ENCODE data around the gene SCGB1C2.

Gene SCGB1C2

DNA sequence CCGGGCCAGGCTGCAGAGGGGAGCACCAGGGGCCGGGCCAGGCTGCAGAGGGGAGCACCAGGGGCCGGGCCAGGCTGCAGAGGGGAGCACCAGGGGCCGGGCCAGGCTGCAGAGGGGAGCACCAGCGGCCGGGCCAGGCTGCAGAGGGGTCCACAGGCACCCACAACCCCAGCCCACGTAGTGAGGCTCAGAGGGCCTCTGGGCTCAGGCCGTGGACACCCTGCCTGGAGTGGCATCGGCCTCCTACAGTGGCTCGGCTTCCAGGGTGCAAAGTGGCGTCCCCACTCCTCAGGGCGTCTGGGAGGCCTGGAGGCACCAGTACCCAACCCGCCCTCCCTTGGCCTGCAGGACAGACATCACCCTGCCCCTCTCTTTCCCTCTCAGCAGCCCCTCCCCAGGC is 34.5 kb downstream of the SCGB1C2 start:
- no peak for DNase-seq (ENCODE audit: low read depth in 2 of 2)

DNA sequence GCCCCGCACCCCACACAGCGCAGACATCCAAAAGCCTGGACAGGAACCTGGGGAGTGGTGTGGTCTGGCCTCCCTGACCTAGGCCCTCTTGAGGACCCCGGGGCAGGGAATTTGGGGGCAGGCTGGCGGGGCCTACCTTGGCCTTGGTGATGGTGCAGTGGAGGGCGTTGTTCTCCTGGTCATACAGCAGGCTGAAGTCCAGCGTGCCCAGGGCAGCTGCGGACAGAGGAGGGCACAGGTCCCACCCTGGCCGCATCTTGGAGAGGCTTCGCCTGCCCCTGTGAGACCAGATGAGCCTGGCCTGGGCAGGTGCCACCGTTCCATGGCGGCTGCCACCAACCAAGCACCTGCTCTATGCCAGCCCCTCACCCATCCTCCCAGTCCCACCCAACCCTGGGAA is 35.0 kb downstream of the SCGB1C2 start:
- no peak for DNase-seq (ENCODE audit: low read depth in 2 of 2)

GRCh38 chr17:173166-173911 is 36.0 kb downstream of the SCGB1C2 start:
- no peak for DNase-seq (ENCODE audit: low read depth in 2 of 2)

DNA sequence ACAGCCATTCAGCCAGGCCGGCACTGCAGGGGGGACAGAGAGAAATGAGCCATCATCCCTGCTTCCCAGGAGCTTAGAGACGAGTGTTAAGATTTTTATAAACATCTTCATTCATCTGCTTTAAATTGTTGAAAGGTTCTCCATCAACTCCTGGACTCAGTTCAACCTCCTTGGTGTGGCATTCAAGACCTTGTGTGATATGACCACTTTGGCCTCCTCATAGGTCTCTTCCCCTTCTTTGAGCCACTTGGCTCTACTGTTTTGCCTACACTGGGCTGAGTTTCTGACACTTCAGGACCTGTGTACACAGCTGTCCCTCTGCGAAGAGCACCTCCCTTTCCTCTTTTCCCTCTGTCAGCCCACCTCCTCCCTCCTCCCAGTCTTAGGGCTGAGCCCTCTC is 39.8 kb downstream of the SCGB1C2 start:
- DNase-seq (ENCODE audit: low read depth in 2 of 2), result no peak

DNA sequence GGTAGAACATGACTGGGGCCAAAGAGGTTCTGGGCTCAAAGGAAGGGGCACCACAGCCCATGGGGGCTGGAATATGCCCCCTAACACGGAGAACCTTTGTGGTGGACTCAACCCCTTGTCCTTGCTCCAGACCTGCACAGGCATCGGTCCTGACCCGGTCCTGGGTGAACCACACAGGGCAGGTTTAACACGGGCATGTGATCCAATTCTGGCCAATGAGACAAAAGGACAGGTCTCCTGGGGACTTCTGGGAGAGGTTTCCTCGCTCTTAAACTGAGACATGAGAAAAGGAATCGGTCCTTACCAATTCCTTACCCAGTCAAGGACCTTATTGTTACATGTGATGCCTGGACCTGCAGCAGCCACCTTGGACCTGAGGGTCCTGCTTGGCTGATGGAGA is 40.4 kb downstream of the SCGB1C2 start:
- DNase-seq (ENCODE audit: low read depth in 2 of 2), result no peak

DNA sequence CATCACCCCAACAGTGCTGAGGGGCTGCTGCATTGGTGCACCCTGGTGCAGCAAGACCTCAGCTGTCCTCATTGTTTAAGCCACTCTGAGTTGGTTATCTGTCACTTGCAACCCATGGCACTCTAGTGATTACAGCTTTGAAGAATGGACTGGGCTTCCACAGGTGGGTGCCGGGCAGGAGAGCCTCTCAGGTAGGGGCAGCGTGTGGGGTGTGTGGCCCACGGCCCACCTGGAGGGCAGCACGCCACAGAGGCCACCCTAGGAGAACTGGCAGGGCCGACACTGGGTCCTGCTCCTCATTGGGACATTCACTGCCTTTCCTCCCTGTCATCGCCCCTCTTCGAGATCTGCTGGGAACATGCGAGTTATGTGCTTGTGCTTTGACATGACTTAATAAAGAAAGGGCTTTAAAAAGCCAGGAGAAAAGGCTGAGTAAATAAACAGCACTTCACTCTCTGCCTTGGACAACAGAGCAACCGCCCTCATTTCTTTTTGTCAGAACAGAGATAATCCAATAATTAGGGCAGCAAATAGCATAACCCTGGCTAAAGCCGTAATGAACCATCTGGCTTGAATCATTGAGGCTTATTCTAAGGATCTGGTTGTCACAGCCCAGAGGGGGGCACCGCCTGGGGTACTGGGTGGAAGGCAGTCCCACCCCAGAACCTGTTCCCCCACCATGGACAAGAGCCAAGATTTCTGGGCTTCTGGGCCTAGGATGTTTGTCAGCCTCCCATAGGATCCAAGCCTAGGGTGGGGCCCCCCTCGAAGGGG is 41.1 kb downstream of the SCGB1C2 start:
- DNase-seq (ENCODE audit: low read depth in 2 of 2), result no peak

DNA sequence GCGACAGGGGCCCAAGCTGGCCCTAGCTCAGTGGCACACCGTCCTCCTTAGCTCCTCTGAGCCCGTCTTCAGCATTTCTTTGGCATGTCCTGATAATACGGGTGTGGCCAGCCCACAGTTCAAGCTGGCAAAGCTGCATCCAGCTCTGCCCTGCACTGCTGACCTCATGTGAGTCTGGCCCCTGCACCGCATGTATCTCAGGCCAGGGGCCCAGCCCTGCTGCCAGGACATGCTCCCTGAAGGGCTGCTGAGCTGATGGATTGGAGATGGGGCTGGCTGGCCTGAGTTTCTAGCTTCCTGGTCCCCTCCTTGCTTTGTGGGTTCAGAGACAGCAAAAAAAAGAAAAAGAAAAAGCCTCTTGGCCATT is 41.7 kb downstream of the SCGB1C2 start:
- no peak for DNase-seq (ENCODE audit: low read depth in 2 of 2)

DNA sequence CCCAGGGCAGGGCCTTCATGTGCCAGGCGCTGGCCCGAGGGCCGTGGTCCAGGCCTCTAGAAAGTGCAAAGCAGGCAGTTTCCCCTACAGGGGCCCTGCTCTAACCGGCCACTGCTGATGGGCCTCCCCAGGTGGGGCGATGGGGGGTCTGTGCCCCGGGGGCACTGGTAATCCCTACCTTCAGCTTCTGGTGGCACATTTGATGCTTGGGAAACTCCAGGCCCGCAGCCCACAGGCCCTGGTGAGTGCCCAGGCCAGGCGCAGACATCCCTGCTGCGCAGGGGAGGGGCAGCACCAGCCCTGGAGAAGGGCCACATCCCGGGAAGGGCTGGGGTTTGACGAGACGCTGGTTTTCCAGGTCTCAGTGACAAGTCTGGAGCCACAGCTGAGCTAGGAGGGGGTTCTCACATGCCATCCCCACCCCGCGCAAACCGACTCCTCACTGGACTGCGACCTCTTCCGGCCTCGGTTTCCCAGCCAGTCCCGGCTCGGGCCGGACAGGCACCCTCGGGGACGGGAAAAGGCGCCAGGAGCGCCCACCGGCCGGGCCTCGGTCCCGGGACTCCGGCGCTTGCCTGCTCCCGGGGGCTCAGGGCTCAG is 42.5 kb downstream of the SCGB1C2 start:
- DNase-seq (ENCODE audit: low read depth in 2 of 2), result no peak

DNA sequence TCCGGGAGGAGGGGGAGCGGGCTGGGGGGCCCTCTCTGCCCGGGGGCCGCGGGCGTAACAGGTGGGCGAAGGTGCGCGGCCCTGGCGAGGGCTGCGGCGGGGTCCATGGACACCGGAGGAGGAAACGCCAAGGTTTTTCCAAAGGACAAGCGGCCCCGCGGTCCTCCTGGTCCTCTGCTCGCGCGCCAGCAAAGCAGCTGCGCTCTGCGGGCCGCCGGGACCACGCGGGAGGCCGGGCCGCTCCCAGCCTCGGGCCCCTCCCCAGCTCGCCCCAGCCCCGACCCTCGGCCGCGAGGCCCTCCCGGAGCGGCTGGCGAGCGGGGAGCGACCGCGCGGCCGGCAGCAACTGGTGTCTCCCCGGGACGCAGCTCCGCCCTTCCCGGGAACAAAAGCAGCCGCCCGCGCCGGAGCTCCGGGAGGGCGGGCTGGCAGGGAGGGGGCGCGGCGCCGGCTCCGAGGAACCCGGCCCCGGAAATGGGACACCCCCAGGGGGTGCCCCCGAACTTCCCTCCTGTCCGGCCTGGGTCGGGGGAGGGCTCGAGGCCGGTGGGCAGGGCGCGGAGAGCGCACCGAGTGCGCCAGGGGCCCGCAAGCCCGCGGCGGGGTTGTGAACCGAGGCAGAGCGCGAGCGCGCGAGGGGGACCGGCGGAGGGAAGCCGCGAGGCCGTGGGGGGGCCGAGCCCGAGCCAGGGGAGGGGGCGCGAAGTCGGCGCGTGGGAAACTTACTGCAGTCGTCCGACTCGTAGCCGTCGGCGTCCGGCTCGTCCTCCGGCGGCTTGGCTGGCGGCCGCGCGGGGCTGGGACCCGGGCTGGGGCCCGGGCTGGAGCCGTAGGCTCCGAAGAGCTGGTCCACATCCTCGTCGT is 43.2 kb downstream of the SCGB1C2 start:
- no peak for DNase-seq (ENCODE audit: low read depth in 2 of 2)

- DNase-seq (ENCODE audit: low read depth in 2 of 2), result peak in 1 of 2 donors; percentile 13
Measured at GRCh38 chr17:181245-182049, 44.1 kb downstream of the SCGB1C2 start, which contains the start of gene DOC2B. DOC2B (minus strand) TSS chr17:181650; CDS start chr17:181479, 171 bp downstream.

DNA sequence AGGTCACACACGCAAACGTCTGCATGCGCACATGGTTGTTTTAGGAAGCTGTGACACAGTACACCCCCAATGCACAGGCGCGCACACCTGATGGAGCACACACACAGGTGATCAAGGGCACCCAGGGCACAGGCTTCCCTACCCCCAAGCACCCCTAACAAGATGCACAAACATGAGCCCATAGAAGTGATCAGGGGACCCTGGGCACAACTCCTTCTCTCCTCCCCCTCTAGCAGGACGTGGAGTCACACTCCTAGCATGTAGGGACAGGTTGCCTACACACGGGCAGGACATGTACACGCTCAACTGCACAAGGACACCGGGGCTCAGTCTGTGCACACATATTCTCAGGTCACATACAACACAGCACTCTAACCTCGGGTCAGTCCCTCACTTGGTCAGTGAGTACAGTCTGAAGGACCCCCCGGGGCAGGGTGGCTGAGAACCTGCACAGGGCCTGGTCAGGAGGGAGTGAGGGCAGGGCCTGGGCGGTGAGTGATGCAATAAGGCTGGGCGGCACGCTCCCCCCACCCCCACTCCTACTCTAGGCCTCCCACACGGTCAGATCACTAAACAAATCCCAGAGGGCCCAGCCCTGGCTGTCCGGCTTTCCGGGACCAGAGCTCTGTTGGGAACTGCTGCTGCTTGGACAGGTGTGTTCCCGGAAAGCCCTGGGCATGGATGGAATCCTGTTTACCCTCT is 44.8 kb downstream of the SCGB1C2 start:
- no peak for DNase-seq (ENCODE audit: low read depth in 2 of 2)

DNA sequence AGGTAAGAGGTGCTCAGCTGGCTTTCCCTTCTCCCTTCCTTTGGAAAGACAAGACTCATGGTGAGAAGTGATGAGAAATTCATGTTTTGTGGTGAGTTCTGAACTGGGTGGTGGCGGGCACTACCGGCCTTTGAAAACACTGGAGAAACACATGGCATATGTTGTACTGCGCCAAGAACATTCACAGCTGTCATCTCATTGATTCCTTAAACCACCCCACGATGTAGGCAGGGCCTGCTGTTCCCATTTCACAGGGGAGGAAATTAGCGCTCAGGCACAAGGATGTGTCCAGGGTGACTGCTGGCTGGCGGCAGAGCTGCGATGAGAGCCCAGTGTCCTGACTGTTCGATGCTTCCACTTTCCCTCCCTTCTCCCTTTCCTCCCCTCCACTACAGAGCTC is 45.7 kb downstream of the SCGB1C2 start:
- no peak for DNase-seq (ENCODE audit: low read depth in 2 of 2)

GRCh38 chr17:185445-186138 is 48.2 kb downstream of the SCGB1C2 start:
- peak in 1 of 2 donors; percentile 51 for DNase-seq (ENCODE audit: low read depth in 2 of 2)

GRCh38 chr17:187130-187529 is 49.8 kb downstream of the SCGB1C2 start:
- DNase-seq (ENCODE audit: low read depth in 2 of 2), result no peak
